Measurements from ENCODE around the gene ABI3BP. TPM values are rescaled to one million over a fixed set of nuclear protein-coding genes. Genes with fewer than 3 reads are reported as not detected.

The ABI3BP gene
- total and polyA plus RNA-seq, 2 experiments from 2014 or later: 0.42 to 0.57 TPM

DNA sequence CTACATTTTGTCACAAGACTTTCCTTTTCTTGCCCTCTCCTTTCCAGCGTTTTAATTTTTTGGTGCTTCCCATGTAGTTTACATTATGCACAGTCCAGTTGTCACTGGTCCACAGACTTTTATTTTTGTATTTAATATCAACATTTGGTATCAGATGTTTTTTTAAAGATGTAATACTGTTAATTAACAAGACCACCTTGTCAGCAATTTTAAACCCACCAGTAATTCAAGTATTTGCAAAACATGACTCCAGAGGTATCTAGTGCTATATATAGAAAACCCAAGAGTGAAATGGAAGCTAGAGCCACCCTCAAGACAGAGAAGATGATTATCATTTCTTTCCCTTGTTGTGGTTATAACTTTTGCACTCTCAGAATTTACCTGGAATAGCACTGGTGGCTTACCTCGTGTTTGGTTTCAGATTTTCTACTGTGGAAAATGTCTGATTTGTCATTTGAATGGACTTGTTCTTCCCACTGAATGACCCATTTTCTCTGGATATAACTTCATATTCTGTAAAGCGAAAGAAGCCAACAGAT lies 227.7 kb downstream of the ABI3BP start:
- no peaks in the 10 kb centered on the region for H3K36me3 ChIP-seq (ENCODE audit: insufficient read depth)
- no peak overlapping the region for H3K27ac Mint-ChIP-seq
- H3K9me3 Mint-ChIP-seq: no peaks in the 10 kb centered on the region
- no peak overlapping the region for H2AFZ ChIP-seq
- no peaks in the 10 kb centered on the region for H3K36me3 Mint-ChIP-seq (ENCODE audit: low read depth)
- DNase-seq (ENCODE audit: low spot score) (no peak), ATAC-seq (no peak)
- H3K4me1 Mint-ChIP-seq: peaks cover 23% of the 10 kb centered on the region
- TF ChIP-seq EZH2phosphoT487 (IDR thresholded peaks at IDR 0.05; ENCODE audit: unreplicated experiment) (no peak), ZNF114 (CRISPR knock-in tag; IDR thresholded peaks at IDR 0.05) (no peak), JUNB (IDR thresholded peaks at IDR 0.05; ENCODE audit: unreplicated experiment) (no peak), EZH2 (IDR thresholded peaks at IDR 0.05; ENCODE audit: low read depth, unreplicated experiment) (no peak), CREB1 (CRISPR knock-in tag; IDR thresholded peaks at IDR 0.05; ENCODE audit: low read depth) (no peak), STAT1 (IDR thresholded peaks at IDR 0.05; ENCODE audit: unreplicated experiment) (no peak), NANOG (IDR thresholded peaks at IDR 0.05; ENCODE audit: borderline replicate concordance) (no peak), ETS1 (IDR thresholded peaks at IDR 0.05) (no peak)
- TF ChIP-seq, protein P1, sequence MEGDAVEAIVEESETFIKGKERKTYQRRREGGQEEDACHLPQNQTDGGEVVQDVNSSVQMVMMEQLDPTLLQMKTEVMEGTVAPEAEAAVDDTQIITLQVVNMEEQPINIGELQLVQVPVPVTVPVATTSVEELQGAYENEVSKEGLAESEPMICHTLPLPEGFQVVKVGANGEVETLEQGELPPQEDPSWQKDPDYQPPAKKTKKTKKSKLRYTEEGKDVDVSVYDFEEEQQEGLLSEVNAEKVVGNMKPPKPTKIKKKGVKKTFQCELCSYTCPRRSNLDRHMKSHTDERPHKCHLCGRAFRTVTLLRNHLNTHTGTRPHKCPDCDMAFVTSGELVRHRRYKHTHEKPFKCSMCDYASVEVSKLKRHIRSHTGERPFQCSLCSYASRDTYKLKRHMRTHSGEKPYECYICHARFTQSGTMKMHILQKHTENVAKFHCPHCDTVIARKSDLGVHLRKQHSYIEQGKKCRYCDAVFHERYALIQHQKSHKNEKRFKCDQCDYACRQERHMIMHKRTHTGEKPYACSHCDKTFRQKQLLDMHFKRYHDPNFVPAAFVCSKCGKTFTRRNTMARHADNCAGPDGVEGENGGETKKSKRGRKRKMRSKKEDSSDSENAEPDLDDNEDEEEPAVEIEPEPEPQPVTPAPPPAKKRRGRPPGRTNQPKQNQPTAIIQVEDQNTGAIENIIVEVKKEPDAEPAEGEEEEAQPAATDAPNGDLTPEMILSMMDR (conservative IDR thresholded peaks at IDR 0.05; ENCODE audit: low read depth in 2 of 2): no peak
- TF ChIP-seq, protein P2, sequence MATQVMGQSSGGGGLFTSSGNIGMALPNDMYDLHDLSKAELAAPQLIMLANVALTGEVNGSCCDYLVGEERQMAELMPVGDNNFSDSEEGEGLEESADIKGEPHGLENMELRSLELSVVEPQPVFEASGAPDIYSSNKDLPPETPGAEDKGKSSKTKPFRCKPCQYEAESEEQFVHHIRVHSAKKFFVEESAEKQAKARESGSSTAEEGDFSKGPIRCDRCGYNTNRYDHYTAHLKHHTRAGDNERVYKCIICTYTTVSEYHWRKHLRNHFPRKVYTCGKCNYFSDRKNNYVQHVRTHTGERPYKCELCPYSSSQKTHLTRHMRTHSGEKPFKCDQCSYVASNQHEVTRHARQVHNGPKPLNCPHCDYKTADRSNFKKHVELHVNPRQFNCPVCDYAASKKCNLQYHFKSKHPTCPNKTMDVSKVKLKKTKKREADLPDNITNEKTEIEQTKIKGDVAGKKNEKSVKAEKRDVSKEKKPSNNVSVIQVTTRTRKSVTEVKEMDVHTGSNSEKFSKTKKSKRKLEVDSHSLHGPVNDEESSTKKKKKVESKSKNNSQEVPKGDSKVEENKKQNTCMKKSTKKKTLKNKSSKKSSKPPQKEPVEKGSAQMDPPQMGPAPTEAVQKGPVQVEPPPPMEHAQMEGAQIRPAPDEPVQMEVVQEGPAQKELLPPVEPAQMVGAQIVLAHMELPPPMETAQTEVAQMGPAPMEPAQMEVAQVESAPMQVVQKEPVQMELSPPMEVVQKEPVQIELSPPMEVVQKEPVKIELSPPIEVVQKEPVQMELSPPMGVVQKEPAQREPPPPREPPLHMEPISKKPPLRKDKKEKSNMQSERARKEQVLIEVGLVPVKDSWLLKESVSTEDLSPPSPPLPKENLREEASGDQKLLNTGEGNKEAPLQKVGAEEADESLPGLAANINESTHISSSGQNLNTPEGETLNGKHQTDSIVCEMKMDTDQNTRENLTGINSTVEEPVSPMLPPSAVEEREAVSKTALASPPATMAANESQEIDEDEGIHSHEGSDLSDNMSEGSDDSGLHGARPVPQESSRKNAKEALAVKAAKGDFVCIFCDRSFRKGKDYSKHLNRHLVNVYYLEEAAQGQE (IDR thresholded peaks at IDR 0.05; ENCODE audit: unreplicated experiment): no peak
- TF ChIP-seq, protein P3, sequence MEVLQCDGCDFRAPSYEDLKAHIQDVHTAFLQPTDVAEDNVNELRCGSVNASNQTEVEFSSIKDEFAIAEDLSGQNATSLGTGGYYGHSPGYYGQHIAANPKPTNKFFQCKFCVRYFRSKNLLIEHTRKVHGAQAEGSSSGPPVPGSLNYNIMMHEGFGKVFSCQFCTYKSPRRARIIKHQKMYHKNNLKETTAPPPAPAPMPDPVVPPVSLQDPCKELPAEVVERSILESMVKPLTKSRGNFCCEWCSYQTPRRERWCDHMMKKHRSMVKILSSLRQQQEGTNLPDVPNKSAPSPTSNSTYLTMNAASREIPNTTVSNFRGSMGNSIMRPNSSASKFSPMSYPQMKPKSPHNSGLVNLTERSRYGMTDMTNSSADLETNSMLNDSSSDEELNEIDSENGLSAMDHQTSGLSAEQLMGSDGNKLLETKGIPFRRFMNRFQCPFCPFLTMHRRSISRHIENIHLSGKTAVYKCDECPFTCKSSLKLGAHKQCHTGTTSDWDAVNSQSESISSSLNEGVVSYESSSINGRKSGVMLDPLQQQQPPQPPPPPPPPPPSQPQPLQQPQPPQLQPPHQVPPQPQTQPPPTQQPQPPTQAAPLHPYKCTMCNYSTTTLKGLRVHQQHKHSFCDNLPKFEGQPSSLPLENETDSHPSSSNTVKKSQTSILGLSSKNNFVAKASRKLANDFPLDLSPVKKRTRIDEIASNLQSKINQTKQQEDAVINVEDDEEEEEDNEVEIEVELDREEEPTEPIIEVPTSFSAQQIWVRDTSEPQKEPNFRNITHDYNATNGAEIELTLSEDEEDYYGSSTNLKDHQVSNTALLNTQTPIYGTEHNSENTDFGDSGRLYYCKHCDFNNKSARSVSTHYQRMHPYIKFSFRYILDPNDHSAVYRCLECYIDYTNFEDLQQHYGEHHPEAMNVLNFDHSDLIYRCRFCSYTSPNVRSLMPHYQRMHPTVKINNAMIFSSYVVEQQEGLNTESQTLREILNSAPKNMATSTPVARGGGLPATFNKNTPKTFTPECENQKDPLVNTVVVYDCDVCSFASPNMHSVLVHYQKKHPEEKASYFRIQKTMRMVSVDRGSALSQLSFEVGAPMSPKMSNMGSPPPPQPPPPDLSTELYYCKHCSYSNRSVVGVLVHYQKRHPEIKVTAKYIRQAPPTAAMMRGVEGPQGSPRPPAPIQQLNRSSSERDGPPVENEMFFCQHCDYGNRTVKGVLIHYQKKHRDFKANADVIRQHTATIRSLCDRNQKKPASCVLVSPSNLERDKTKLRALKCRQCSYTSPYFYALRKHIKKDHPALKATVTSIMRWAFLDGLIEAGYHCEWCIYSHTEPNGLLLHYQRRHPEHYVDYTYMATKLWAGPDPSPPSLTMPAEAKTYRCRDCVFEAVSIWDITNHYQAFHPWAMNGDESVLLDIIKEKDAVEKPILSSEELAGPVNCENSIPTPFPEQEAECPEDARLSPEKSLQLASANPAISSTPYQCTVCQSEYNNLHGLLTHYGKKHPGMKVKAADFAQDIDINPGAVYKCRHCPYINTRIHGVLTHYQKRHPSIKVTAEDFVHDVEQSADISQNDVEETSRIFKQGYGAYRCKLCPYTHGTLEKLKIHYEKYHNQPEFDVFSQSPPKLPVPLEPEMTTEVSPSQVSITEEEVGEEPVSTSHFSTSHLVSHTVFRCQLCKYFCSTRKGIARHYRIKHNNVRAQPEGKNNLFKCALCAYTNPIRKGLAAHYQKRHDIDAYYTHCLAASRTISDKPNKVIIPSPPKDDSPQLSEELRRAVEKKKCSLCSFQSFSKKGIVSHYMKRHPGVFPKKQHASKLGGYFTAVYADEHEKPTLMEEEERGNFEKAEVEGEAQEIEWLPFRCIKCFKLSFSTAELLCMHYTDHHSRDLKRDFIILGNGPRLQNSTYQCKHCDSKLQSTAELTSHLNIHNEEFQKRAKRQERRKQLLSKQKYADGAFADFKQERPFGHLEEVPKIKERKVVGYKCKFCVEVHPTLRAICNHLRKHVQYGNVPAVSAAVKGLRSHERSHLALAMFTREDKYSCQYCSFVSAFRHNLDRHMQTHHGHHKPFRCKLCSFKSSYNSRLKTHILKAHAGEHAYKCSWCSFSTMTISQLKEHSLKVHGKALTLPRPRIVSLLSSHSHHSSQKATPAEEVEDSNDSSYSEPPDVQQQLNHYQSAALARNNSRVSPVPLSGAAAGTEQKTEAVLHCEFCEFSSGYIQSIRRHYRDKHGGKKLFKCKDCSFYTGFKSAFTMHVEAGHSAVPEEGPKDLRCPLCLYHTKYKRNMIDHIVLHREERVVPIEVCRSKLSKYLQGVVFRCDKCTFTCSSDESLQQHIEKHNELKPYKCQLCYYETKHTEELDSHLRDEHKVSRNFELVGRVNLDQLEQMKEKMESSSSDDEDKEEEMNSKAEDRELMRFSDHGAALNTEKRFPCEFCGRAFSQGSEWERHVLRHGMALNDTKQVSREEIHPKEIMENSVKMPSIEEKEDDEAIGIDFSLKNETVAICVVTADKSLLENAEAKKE (CRISPR knock-in tag; IDR thresholded peaks at IDR 0.05): no peak
- no peaks in the 10 kb centered on the region for H3K27me3 ChIP-seq (ENCODE audit: insufficient read depth)
- H3K27ac ChIP-seq (ENCODE audit: low read depth): no peak overlapping the region
- H3K79me2 ChIP-seq (replicated peaks; ENCODE audit: insufficient read depth): no peaks in the 10 kb centered on the region
- no peak overlapping the region for H3K4me3 ChIP-seq
- H3K9me2 ChIP-seq (ENCODE audit: insufficient read depth): peaks cover 1% of the 10 kb centered on the region; the same call in 1 of the 2 replicates
- no peak overlapping the region for H3K4me2 ChIP-seq
- no peak overlapping the region for H3K4me3 Mint-ChIP-seq
- H3K27me3 Mint-ChIP-seq (ENCODE audit: insufficient read depth, low read depth, poor library complexity): peaks cover 2% of the 10 kb centered on the region
- peaks cover 16% of the 10 kb centered on the region for H3K4me1 ChIP-seq (ENCODE audit: insufficient read depth)
- H4K20me1 ChIP-seq (replicated peaks; ENCODE audit: insufficient read depth): no peaks in the 10 kb centered on the region
- H3F3A ChIP-seq (replicated peaks; ENCODE audit: low read depth): no peaks in the 10 kb centered on the region

All from GM23338 (cell line).